Caki2 (cell line): Measurements from ENCODE around the gene PIP5K1B. TPM values are rescaled to one million over a fixed set of nuclear protein-coding genes. Genes with fewer than 3 reads are reported as not detected.

Experiments
- DNase-seq: peaks from one replicate; pipeline ENCODE4 v3.0.0-alpha.2; 2015; ENCODE audit warnings: low read depth
- in situ Hi-C: cut with HindIII; loops from 2 replicates; pipeline ENCODE4 v1.10.0; 2016; ENCODE audit warnings: low sequenced_read_pairs, low pct_unique_long_range_greater_than_20kb, mixed read lengths
- total RNA-seq: library from RNA; depleted of rRNA; stranded (reverse); fragments of >200 nt; shearing (Covaris generic); gene quantifications from 2 replicates; pipeline ENCODE4 v1.2.3, GENCODE V29; 2014; ENCODE audit warnings: low replicate concordance

PIP5K1B gene
- total RNA-seq, 1 experiment from 2014 or later = not detected

- DNase-seq = no peak
- in situ Hi-C loops = no loop called here
Measured at GRCh38 chr9:68869022-68869421, 164.0 kb downstream of the PIP5K1B start.

DNA sequence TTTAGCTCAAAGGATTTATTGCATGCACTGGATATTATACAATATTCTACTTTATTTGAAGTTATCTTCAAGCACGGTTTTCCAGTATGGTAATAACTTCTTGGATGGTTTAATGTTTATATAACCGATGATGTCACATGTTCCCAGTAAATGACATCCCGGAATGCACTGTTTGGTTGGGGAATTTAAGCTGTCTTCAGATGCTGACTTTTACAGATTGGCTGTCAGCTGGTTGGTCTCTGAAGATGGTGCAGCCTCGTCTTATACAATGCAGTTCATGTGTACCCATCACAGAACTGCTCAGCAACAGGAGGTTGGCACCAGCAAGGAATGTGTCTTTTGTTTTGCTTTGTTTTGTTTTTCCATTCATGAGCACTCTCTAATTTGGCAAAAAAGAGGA, 165.0 kb downstream of the PIP5K1B start:
- in situ Hi-C loops = no loop called here
- no peak for DNase-seq

- in situ Hi-C loops = no loop called here
- DNase-seq = no peak
Measured at GRCh38 chr9:68871236-68871635, 166.2 kb downstream of the PIP5K1B start.

GRCh38 chr9:68872026-68872501, 167.0 kb downstream of the PIP5K1B start:
- in situ Hi-C loops = no loop called here

DNA sequence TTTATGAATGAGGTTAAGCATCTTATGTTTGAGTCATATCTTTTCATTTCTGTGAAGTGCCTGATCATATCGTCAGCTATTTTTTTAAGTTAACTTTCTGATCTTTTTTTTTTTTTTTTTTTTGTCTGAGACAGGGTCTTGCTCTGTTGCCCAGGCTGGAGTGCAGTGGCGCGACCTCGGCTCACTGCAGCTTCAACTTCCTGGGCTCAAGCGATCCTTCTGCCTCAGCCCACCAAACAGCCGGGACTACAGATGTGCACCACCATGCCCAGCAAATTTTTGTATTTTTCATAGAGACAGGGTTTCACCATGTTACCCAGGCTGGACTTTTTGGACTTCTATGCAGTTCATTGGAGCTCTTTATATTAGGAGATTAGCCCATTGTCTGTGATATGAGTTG, 168.1 kb downstream of the PIP5K1B start:
- no peak for DNase-seq
- in situ Hi-C loops = no loop called here

More at GRCh38 chr9:68872026-68872501, 167.0 kb downstream of the PIP5K1B start:
- no peak for DNase-seq

GRCh38 chr9:68876273-68876672, 171.2 kb downstream of the PIP5K1B start:
- DNase-seq = no peak
- in situ Hi-C loops = no loop called here

GRCh38 chr9:68876681-68877080, 171.6 kb downstream of the PIP5K1B start:
- in situ Hi-C loops = no loop called here
- no peak for DNase-seq

DNA sequence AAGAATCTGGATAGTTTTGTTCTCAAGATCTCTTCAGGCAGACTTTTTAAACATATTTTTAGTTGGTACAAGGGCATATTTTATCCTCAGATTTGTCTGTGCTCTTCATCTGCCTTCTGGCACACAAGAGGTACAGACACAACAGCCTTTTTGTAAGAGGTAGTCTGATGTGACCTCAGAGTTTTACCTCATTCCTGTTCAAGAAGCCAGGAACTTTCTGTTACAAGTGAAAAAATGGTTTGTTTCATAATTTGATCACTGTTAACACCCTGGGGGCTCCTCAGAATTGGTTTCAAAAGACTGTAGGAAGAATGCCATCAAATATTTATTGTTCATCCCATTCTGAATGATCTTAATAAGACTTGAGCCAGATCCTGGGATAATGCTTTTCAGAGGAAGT, 172.2 kb downstream of the PIP5K1B start:
- no peak for DNase-seq
- in situ Hi-C loops = no loop called here

GRCh38 chr9:68878450-68878849, 173.4 kb downstream of the PIP5K1B start:
- in situ Hi-C loops = no loop called here
- no peak for DNase-seq

GRCh38 chr9:68883224-68883623, 178.2 kb downstream of the PIP5K1B start:
- in situ Hi-C loops = no loop called here
- DNase-seq = no peak

DNA sequence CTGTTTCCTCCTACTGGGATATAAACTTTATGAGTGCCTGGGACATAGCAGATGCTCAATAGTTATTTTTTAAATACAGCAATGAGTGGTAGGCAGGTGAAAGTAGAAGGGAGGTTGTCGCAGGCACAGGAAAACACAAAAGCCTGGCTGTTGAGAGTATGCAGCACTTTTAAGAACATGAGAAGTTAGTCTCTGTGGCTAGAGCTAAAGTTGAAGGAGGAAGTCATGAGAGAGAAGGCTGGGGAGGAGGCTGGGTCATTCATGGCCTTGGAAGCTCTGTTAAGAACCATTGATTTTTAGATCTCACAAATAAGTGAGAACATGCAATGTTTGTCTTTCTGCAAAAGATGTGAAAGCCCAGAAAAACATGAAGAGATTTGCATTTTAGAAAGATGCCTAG, 182.2 kb downstream of the PIP5K1B start:
- in situ Hi-C loops = no loop called here
- no peak for DNase-seq

GRCh38 chr9:68894502-68894901, 189.5 kb downstream of the PIP5K1B start:
- in situ Hi-C loops = no loop called here
- no peak for DNase-seq

GRCh38 chr9:68895741-68896478, 190.9 kb downstream of the PIP5K1B start:
- in situ Hi-C loops = no loop called here
- no peak for DNase-seq

GRCh38 chr9:68896486-68896885, 191.4 kb downstream of the PIP5K1B start:
- no peak for DNase-seq
- in situ Hi-C loops = no loop called here

- in situ Hi-C loops = no loop called here
- DNase-seq = no peak
Measured at GRCh38 chr9:68897577-68898145, 192.6 kb downstream of the PIP5K1B start.

GRCh38 chr9:68898781-68899439, 193.9 kb downstream of the PIP5K1B start:
- in situ Hi-C loops = no loop called here
- no peak for DNase-seq

DNA sequence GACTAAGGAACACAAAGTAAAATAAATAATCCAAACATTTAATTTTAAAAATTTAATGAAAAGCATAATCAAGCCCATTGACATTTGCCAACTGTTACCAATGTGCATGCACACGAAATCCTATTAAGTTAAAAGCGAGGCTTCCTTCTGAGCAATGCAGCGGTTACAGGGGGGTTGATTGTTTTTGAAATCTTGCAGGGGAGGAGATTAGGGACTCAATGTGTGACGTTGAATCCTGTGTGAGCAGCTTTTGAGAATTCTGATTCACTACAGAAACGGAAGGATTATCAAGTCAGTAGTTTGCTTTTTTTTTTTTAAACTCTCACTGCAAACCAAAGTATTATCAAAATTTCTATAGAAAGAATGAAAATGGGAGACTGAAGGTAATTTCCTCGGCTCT, 199.4 kb downstream of the PIP5K1B start:
- in situ Hi-C loops = no loop called here
- no peak for DNase-seq

- no peak for DNase-seq
- in situ Hi-C loops = no loop called here
Measured at GRCh38 chr9:68905129-68905528, 200.1 kb downstream of the PIP5K1B start.

- in situ Hi-C loops = no loop called here
- DNase-seq = no peak
Measured at GRCh38 chr9:68907910-68908309, 202.9 kb downstream of the PIP5K1B start.
